M059J (cell line): ENCODE results near the gene PODN. TPM values are rescaled to one million over a fixed set of nuclear protein-coding genes. Genes with fewer than 3 reads are reported as not detected.
A peak's percentile ranks its signal among the peaks of the same experiment; 100 is the strongest.

ENCODE experiments used
- DNase-seq: peaks from one replicate; pipeline ENCODE4 v3.0.0-alpha.2; 2012; ENCODE audit warnings: low read depth
- total RNA-seq: library from RNA; depleted of rRNA; stranded (reverse); fragments of >200 nt; shearing (Covaris generic); gene quantifications from 2 replicates; pipeline ENCODE4 v1.2.3, GENCODE V29; 2014

PODN gene
- total RNA-seq, 1 experiment from 2014 or later: not detected

GRCh38 chr1:53089478-53090226 lies 27.6 kb downstream of the PODN start:
- DNase-seq: peak; percentile 39

GRCh38 chr1:53090227-53091147 lies 28.5 kb downstream of the PODN start:
- DNase-seq: no peak

- peak; percentile 79 for DNase-seq
These were observed 30.0 kb downstream of the PODN start for GRCh38 chr1:53091841-53092645.

GRCh38 chr1:53092659-53093450 lies 30.8 kb downstream of the PODN start:
- DNase-seq: no peak

DNA sequence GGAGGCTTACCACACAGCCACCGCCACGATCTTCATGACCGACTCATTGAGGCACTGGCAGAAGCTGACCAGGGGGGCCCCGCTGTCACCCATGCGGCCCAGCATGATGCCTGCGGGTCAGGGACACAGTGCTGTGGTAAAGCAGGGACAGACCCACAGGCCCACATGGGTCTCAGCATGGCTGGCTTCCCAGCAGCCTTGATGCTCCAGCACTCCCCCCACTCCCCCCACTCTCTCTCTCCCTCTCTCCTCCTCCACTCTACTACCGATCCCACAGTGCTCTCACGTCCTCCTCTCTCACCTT lies 31.4 kb downstream of the PODN start:
- DNase-seq: no peak

- no peak for DNase-seq
These were observed 31.9 kb downstream of the PODN start for GRCh38 chr1:53093778-53094532.

GRCh38 chr1:53094533-53094919 lies 32.5 kb downstream of the PODN start:
- no peak for DNase-seq

GRCh38 chr1:53104289-53104913 lies 42.4 kb downstream of the PODN start:
- no peak for DNase-seq

- no peak for DNase-seq
These were observed 45.1 kb downstream of the PODN start for GRCh38 chr1:53107090-53107489.

GRCh38 chr1:53107570-53108322 lies 45.7 kb downstream of the PODN start:
- DNase-seq: peak; percentile 97

- DNase-seq: peak; percentile 48
These were observed 46.9 kb downstream of the PODN start for GRCh38 chr1:53108646-53109580.

DNA sequence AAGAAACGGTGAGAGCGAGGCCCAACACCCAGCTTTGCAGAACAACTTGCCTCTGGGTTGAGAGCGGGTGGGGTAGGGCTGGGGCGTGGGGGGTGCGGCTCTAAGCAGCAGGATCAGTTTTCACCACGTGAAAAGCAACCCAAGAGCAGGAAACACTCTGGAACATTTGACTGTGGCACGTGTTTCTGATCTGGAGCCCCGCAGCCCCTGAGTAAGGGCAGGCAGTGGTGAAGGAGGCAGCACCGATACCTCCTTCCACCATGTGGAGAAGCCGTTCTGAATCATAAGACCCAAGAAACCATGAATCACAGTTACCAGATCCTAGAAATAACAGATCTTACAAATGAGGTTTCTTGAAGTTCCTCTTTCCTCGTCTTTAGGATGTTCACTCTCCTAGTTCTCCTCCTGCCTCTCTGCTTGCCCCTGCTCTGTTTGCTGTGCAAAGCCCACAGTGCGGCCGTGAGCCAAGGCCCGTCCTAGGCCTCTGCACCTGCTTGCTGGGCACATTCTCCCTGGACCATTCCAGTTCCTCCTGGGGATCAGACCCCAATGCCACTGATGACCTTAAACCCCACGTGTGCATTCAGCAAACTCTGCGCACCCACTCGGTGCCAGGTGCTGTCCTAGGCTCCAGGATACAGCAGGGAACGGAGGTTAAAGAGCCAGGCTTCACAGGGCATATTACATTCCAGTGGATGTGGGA lies 48.5 kb downstream of the PODN start:
- DNase-seq: no peak

DNA sequence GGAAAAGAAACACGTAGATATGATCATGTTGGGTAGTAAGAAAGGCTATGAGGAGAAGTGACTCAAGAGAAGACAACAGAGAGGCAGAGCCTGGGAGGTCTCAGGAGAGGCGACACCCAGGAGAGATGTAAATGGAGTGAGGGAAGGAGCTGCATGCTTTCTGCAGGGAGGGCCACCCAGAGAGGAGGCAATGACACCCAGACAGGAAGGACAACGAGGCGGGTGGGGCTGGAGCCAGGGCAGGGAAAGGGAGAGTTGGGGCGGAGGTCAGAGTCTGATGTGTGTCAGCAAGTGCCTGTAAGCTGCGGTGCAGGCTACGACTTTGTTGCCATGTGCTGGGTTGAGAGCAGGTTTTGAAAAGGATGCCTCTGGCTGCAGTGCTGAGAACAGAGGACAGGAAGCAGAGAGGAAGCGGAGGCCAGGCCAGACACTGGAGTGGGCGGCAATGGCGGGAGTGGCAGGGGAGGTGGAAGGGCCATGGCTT lies 49.1 kb downstream of the PODN start:
- no peak for DNase-seq

DNA sequence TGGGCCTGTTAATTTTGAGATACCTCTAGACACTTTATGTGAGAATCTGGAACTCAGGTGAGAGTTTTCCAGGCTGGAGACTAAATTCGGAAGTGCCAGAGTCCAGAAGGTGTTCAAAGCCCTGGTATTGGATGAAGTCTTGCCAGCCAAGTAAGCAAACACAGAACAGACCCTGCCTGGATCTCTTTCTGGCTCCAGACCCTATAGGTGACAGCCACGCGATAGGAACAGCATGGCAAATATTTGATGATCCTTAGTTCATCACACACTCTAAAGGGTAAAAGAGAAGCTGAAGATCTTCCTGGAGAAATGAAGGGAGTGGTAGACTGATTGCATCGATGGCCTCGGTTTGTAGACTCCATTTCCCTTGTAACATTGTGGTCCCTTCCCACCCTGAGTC lies 49.7 kb downstream of the PODN start:
- DNase-seq: no peak

DNA sequence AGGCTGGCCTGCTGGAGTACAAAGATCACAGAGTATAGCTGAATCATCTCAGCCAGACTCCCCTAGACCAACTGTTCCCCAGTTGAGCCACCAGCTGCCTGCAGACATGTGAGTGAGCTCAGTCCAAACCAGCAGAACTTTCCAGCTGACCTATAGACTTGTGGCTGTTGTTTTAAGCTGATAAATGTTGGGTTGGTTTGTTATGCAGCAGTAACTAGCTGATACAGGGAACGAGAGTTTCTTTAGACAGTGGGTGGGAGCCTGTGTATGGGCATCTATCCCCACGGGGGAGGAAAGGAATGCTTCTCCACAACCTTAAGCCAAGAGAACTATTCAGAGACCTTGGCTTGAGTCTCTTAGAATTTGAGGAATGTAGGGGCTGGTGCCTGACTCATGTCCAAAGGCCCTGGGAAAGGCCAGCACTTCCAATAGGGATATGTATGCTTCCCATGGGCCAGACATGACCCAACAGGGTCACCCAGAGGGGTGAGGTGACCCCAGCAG lies 50.3 kb downstream of the PODN start:
- DNase-seq: peak; percentile 67

- DNase-seq: no peak
These were observed 50.8 kb downstream of the PODN start for GRCh38 chr1:53112861-53113260.

DNA sequence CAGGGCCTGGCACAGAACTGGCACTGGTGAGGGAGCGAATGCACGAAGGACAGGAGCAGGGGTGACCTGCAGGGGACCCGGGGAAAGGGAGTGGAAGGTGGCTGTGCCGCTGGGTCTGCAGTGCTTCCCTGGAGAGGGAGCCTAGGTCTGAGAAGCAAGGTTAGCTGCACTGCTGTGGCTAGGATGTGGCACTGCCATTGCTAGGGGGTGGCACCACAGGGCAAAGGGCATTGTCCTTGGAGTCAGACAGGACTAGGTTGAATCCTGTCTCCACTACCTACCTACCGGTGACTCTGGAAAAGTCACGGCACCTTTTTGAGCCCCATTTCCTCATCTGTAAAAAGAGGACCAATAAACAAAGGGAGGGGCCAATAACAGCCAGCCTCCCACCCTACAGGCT lies 52.1 kb downstream of the PODN start:
- DNase-seq: no peak
